Mesenchymal stem cell (in vitro differentiated cells and primary cell): ENCODE results near the gene SUSD3.
A peak's percentile ranks its signal among the peaks of the same experiment; 100 is the strongest.

Experiments used
- DNase-seq: peaks from one replicate; pipeline ENCODE4 v3.0.0-alpha.2; 2013
- H2AFZ ChIP-seq: one replicate; pipeline ENCODE4 v1.6.1; 2013; ENCODE audit warnings: low read depth, mild to moderate bottlenecking, control low read depth, inconsistent platforms, low read length, moderate library complexity
- H2AK5ac ChIP-seq: 2 replicates; pipeline ENCODE4 v1.6.1; 2013; ENCODE audit warnings: low read length, moderate library complexity, mild to moderate bottlenecking, inconsistent platforms; ENCODE audit not compliant: severe bottlenecking
- H2BK120ac ChIP-seq: one replicate; pipeline ENCODE4 v1.6.1; 2013; ENCODE audit warnings: low read depth, mild to moderate bottlenecking, inconsistent platforms, low read length, moderate library complexity
- H2BK12ac ChIP-seq, 2 experiments: one replicate each; pipeline ENCODE4 v1.6.1; 2013; ENCODE audit warnings: inconsistent platforms in 2 of 2, low read length in 2 of 2, mild to moderate bottlenecking in 2 of 2, moderate library complexity in 2 of 2, control low read depth in 1 of 2
- H2BK15ac ChIP-seq: one replicate; pipeline ENCODE4 v1.6.1; 2013; ENCODE audit warnings: mild to moderate bottlenecking, low read depth, inconsistent platforms; ENCODE audit not compliant: poor library complexity, severe bottlenecking
- H2BK5ac ChIP-seq: 2 replicates; pipeline ENCODE4 v1.6.1; 2013; ENCODE audit warnings: low read depth, mild to moderate bottlenecking, low read length, control low read depth, inconsistent platforms; ENCODE audit not compliant: poor library complexity, severe bottlenecking
- H3K14ac ChIP-seq, 2 experiments: one replicate each; pipeline ENCODE4 v1.6.1; 2013; ENCODE audit warnings: inconsistent platforms in 2 of 2, low read length in 2 of 2, control low read depth in 1 of 2, mild to moderate bottlenecking in 1 of 2, moderate library complexity in 1 of 2
- H3K18ac ChIP-seq, 2 experiments: one replicate each; pipeline ENCODE4 v1.6.1; 2013; ENCODE audit warnings: inconsistent platforms in 2 of 2, low read length in 2 of 2, control low read depth in 1 of 2, low read depth in 1 of 2, mild to moderate bottlenecking in 1 of 2
- H3K23ac ChIP-seq, 2 experiments: one replicate each; pipeline ENCODE4 v1.6.1; 2013; ENCODE audit warnings: inconsistent platforms in 2 of 2, low read length in 2 of 2, mild to moderate bottlenecking in 2 of 2, moderate library complexity in 2 of 2, control low read depth in 1 of 2
- H3K27ac ChIP-seq: 2 replicates; pipeline ENCODE4 v1.5.1; 2013; ENCODE audit warnings: mild to moderate bottlenecking, moderate library complexity, low read length, control low read depth, inconsistent platforms; ENCODE audit not compliant: poor library complexity, severe bottlenecking
- H3K27me3 ChIP-seq, 2 experiments: 2 replicates each; pipeline versions ENCODE4 v1.6.1 to v1.7.0; 2013; ENCODE audit warnings: low read length in 2 of 2, mild to moderate bottlenecking in 2 of 2, moderate library complexity in 2 of 2, control low read depth in 1 of 2, inconsistent platforms in 1 of 2; ENCODE audit not compliant: control insufficient read depth in 1 of 2, insufficient read depth in 1 of 2
- H3K36me3 ChIP-seq, 2 experiments: 2 replicates each; pipeline versions ENCODE4 v1.6.1 to v1.7.0; 2013; ENCODE audit warnings: low read length in 2 of 2, control low read depth in 1 of 2, inconsistent platforms in 1 of 2, low read depth in 1 of 2, mild to moderate bottlenecking in 1 of 2; ENCODE audit not compliant: insufficient read depth in 2 of 2, control insufficient read depth in 1 of 2
- H3K4ac ChIP-seq, 2 experiments: one replicate each; pipeline ENCODE4 v1.6.1; 2013; ENCODE audit warnings: inconsistent platforms in 2 of 2, low read length in 2 of 2, mild to moderate bottlenecking in 2 of 2, moderate library complexity in 2 of 2, control low read depth in 1 of 2, low read depth in 1 of 2
- H3K4me1 ChIP-seq: 2 replicates; pipeline ENCODE4 v1.6.1; 2013; ENCODE audit warnings: low read depth, low read length, control low read depth; ENCODE audit not compliant: control insufficient read depth, insufficient read depth
- H3K4me2 ChIP-seq: 2 replicates; pipeline ENCODE4 v1.6.1; 2013; ENCODE audit warnings: low read length, mild to moderate bottlenecking, inconsistent platforms; ENCODE audit not compliant: poor library complexity, severe bottlenecking
- H3K4me3 ChIP-seq, 2 experiments: 2 replicates each; pipeline versions ENCODE4 v1.5.1 to v1.7.0; 2013; ENCODE audit warnings: low read length in 2 of 2, mild to moderate bottlenecking in 2 of 2, control low read depth in 1 of 2, low read depth in 1 of 2; ENCODE audit not compliant: insufficient read depth in 1 of 2
- H3K79me1 ChIP-seq: replicated peaks from 2 replicates; pipeline ENCODE4 v1.6.1; 2013; ENCODE audit warnings: mild to moderate bottlenecking, control low read depth, low read length, inconsistent platforms; ENCODE audit not compliant: poor library complexity, severe bottlenecking
- H3K9ac ChIP-seq: 2 replicates; pipeline ENCODE4 v1.7.0; 2013; ENCODE audit warnings: mild to moderate bottlenecking, low read length, moderate library complexity
- H3K9me3 ChIP-seq: 2 replicates; pipeline ENCODE4 v1.7.0; 2013; ENCODE audit warnings: mild to moderate bottlenecking, low read length; ENCODE audit not compliant: control insufficient read depth
- H4K8ac ChIP-seq: one replicate; pipeline ENCODE4 v1.6.1; 2013; ENCODE audit warnings: inconsistent platforms, mild to moderate bottlenecking, low read length, moderate library complexity
- H4K91ac ChIP-seq: one replicate; pipeline ENCODE4 v1.6.1; 2013; ENCODE audit warnings: mild to moderate bottlenecking, low read length, inconsistent platforms
- WGBS: methylation state at CpG from one replicate; pipeline ENCODE4 v1.1.7; 2013; ENCODE audit warnings: mixed read lengths; 5-methylcytosine and 5-hydroxymethylcytosine counted together

The SUSD3 gene

GRCh38 chr9:93093877-93094657, 35.6 kb downstream of the SUSD3 start:
- H2BK12ac ChIP-seq: peak overlapping the region; percentile 43 to 64
- H2BK120ac ChIP-seq: peak overlapping the region; percentile 27
- WGBS: 82% methylated on average over 7 of the region's 7 CpGs
- peak overlapping the region; percentile 19 to 51 for H3K18ac ChIP-seq
- no peak overlapping the region for H3K27ac ChIP-seq
- no peak overlapping the region for H3K23ac ChIP-seq
- H3K4me3 ChIP-seq: no peak overlapping the region
- peaks cover 42% of the 10 kb centered on the region for H3K4me1 ChIP-seq
- no peak overlapping the region for H3K14ac ChIP-seq
- H3K36me3 ChIP-seq: no peaks in the 10 kb centered on the region
- no peaks in the 10 kb centered on the region for H3K79me1 ChIP-seq
- H2BK15ac ChIP-seq: peak overlapping the region; percentile 71
- H3K4ac ChIP-seq: peak overlapping the region in 1 of 2 experiments; percentile 56
- no peak overlapping the region for H3K9ac ChIP-seq
- H4K8ac ChIP-seq: peak overlapping the region; percentile 100
- peaks cover 24% of the 10 kb centered on the region for H3K9me3 ChIP-seq
- no peak overlapping the region for H3K4me2 ChIP-seq
- peak overlapping the region; percentile 52 for H4K91ac ChIP-seq
- H2AK5ac ChIP-seq: peak overlapping the region; percentile 37
- DNase-seq: no peak
- no peak overlapping the region for H2AFZ ChIP-seq
- H2BK5ac ChIP-seq: no peak overlapping the region
- no peaks in the 10 kb centered on the region for H3K27me3 ChIP-seq

GRCh38 chr9:93094658-93095204, 36.2 kb downstream of the SUSD3 start:
- no peak overlapping the region for H2AFZ ChIP-seq
- peaks cover 0 to 3% of the 10 kb centered on the region in 2 experiments for H3K36me3 ChIP-seq
- H3K4me3 ChIP-seq: peak overlapping the region in 1 of 2 experiments; percentile 80
- H3K4me1 ChIP-seq: peaks cover 48% of the 10 kb centered on the region
- H3K4me2 ChIP-seq: peak overlapping the region; percentile 49
- H3K4ac ChIP-seq: peak overlapping the region; percentile 66 to 85
- H3K14ac ChIP-seq: no peak overlapping the region
- no peak overlapping the region for H3K27ac ChIP-seq
- H3K9ac ChIP-seq: peak overlapping the region; percentile 88
- peak overlapping the region; percentile 43 for H2BK120ac ChIP-seq
- peak overlapping the region; percentile 96 for H4K91ac ChIP-seq
- peak overlapping the region; percentile 75 for H2AK5ac ChIP-seq
- peak overlapping the region; percentile 71 for H2BK15ac ChIP-seq
- peaks cover 18% of the 10 kb centered on the region for H3K9me3 ChIP-seq
- H2BK12ac ChIP-seq: peak overlapping the region; percentile 33 to 87
- H3K18ac ChIP-seq: peak overlapping the region; percentile 85 to 94
- no peak overlapping the region for H3K23ac ChIP-seq
- WGBS: 73% methylated on average over 11 of the region's 11 CpGs
- peak overlapping the region; percentile 100 for H4K8ac ChIP-seq
- no peaks in the 10 kb centered on the region for H3K79me1 ChIP-seq
- H2BK5ac ChIP-seq: no peak overlapping the region
- H3K27me3 ChIP-seq: no peaks in the 10 kb centered on the region
- peak; percentile 30 for DNase-seq

- H3K4me2 ChIP-seq: peak overlapping the region; percentile 49
- H3K4me1 ChIP-seq: peaks cover 51% of the 10 kb centered on the region
- H3K23ac ChIP-seq: no peak overlapping the region
- peak overlapping the region; percentile 75 for H2AK5ac ChIP-seq
- peak overlapping the region; percentile 99 for H2BK15ac ChIP-seq
- peak overlapping the region; percentile 43 for H2BK120ac ChIP-seq
- H4K91ac ChIP-seq: peak overlapping the region; percentile 96
- H3K9me3 ChIP-seq: peaks cover 11% of the 10 kb centered on the region
- H3K27me3 ChIP-seq: no peaks in the 10 kb centered on the region
- peak overlapping the region; percentile 100 for H4K8ac ChIP-seq
- WGBS: 10% methylated on average over 59 of the region's 95 CpGs
- H2AFZ ChIP-seq: peak overlapping the region; percentile 60
- peak overlapping the region; percentile 74 for H3K27ac ChIP-seq
- H2BK12ac ChIP-seq: peak overlapping the region in 1 of 2 experiments; percentile 85
- peak overlapping the region; percentile 85 to 94 for H3K18ac ChIP-seq
- H3K36me3 ChIP-seq: peaks cover 0 to 6% of the 10 kb centered on the region in 2 experiments
- H3K4ac ChIP-seq: peak overlapping the region; percentile 66 to 85
- H2BK5ac ChIP-seq: no peak overlapping the region
- peaks cover 3% of the 10 kb centered on the region for H3K79me1 ChIP-seq
- peak overlapping the region; percentile 88 for H3K9ac ChIP-seq
- H3K4me3 ChIP-seq: peak overlapping the region; percentile 57 to 80
- peak overlapping the region in 1 of 2 experiments; percentile 53 for H3K14ac ChIP-seq
- peak; percentile 98 for DNase-seq
These were observed 37.0 kb downstream of the SUSD3 start for GRCh38 chr9:93095205-93096130.
